Measurements from ENCODE around the gene ATAD3C. TPM values are rescaled to one million over a fixed set of nuclear protein-coding genes. Genes with fewer than 3 reads are reported as not detected.
"Not testable (repeated sequence)": the region's sequence is repeated elsewhere in the genome, so short reads cannot be mapped to it uniquely, and the experiment has no call there.

Gene ATAD3C
- polyA plus RNA-seq, 2 of the 4 experiments (the other 2 are of a cell fraction): not detected

GRCh38 chr1:1511533-1512285 lies 62.2 kb downstream of the ATAD3C start, which contains the start of gene ATAD3A:
TSS of gene ATAD3A (plus strand) at chr1:1512162. CDS start at chr1:1512269, 107 bp downstream.
- peak; percentile 92 to 95 for ATAC-seq
- ChIA-PET CTCF (interaction anchor here (0.7 kb wide), 1 partner anchor 71 kb away, joined by 3 read pairs; no protein-coding TSS in a partner anchor), POLR2A (no interaction called here)
- 0% methylated on average over 12 of the region's 99 CpGs for WGBS (ENCODE audit: missing lambda C conversion rate)
- Histone ChIP-seq H3K9me3 (no peaks in the 10 kb centered on the region), H3K4me3 (peak within 1 kb of the TSS; percentile 98), H3K27ac (peak within 1 kb of the TSS; percentile 97 to 99), H3K4me1 (0 out of 3 replicates have a peak, but pooled peaks cover 5% of the 10 kb centered on the region), H3K4me2 (peak within 1 kb of the TSS; percentile 93)
- peak; percentile 81 to 97 for DNase-seq (ENCODE audit: low read depth in 1 of 2, low spot score in 1 of 2)
- FAIRE-seq: no peak
- TF ChIP-seq MAX (IDR thresholded peaks at IDR 0.05) (peak; percentile 92), RFX5 (IDR thresholded peaks at IDR 0.05) (0 out of 2 replicates have a peak, but pooled peaks have one; percentile 62), ELK1 (IDR thresholded peaks at IDR 0.05; ENCODE audit: low read depth, low read length) (no peak), CHD2 (IDR thresholded peaks at IDR 0.05; ENCODE audit: low read length, partially characterized antibody) (peak; percentile 90), JUN (IDR thresholded peaks at IDR 0.05) (peak in 1 of 2 experiments; percentile 65; a peak in 2 of 5 replicates), POLR2AphosphoS2 (conservative IDR thresholded peaks at IDR 0.05; ENCODE audit: low read length) (no peak), BCL3 (IDR thresholded peaks at IDR 0.05) (peak; percentile 75; the same call in 2 of the 3 replicates), EHF (CRISPR knock-in tag; IDR thresholded peaks at IDR 0.05) (no peak), POLR2A (IDR thresholded peaks at IDR 0.05; ENCODE audit: low read length) (peak; percentile 51), PHF8 (IDR thresholded peaks at IDR 0.05; ENCODE audit: borderline replicate concordance, low read depth) (peak; percentile 73), MYC (IDR thresholded peaks at IDR 0.05; ENCODE audit: borderline replicate concordance, low read length) (peak; percentile 20; the same call in 1 of the 2 replicates), PBX3 (IDR thresholded peaks at IDR 0.05) (0 out of 2 replicates have a peak, but pooled peaks have one; percentile 66)
- TF ChIP-seq, protein P1, sequence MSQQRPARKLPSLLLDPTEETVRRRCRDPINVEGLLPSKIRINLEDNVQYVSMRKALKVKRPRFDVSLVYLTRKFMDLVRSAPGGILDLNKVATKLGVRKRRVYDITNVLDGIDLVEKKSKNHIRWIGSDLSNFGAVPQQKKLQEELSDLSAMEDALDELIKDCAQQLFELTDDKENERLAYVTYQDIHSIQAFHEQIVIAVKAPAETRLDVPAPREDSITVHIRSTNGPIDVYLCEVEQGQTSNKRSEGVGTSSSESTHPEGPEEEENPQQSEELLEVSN (IDR thresholded peaks at IDR 0.05; ENCODE audit: borderline replicate concordance, low read depth): peak; percentile 67
- TF ChIP-seq, protein P2, sequence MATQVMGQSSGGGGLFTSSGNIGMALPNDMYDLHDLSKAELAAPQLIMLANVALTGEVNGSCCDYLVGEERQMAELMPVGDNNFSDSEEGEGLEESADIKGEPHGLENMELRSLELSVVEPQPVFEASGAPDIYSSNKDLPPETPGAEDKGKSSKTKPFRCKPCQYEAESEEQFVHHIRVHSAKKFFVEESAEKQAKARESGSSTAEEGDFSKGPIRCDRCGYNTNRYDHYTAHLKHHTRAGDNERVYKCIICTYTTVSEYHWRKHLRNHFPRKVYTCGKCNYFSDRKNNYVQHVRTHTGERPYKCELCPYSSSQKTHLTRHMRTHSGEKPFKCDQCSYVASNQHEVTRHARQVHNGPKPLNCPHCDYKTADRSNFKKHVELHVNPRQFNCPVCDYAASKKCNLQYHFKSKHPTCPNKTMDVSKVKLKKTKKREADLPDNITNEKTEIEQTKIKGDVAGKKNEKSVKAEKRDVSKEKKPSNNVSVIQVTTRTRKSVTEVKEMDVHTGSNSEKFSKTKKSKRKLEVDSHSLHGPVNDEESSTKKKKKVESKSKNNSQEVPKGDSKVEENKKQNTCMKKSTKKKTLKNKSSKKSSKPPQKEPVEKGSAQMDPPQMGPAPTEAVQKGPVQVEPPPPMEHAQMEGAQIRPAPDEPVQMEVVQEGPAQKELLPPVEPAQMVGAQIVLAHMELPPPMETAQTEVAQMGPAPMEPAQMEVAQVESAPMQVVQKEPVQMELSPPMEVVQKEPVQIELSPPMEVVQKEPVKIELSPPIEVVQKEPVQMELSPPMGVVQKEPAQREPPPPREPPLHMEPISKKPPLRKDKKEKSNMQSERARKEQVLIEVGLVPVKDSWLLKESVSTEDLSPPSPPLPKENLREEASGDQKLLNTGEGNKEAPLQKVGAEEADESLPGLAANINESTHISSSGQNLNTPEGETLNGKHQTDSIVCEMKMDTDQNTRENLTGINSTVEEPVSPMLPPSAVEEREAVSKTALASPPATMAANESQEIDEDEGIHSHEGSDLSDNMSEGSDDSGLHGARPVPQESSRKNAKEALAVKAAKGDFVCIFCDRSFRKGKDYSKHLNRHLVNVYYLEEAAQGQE (IDR thresholded peaks at IDR 0.05): peak; percentile 94

DNA sequence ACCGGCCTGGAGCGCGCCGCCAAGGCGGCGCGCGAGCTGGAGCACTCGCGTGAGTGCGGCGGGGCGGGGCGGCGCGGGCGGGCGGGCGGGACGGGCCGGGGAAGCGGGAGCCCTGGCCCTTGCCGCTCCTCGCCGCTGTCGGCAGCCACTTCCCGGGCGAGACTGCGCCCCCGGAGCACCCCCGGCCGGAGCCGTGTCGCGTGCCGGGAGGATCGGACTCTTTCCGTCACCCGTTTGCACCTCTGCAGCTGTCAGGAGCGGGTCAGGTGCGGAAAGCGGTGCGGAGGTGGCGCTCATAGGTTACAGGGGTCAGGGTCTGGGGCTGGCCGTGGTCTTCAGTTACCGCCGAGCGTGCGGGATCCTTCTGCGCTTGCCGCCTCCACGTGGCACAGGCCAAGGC lies 62.9 kb downstream of the ATAD3C start:
- H3K9me3 ChIP-seq; FAIRE-seq; POLR2A ChIA-PET; CTCF ChIA-PET; DNase-seq (ENCODE audit: low read depth in 1 of 2, low spot score in 1 of 2); H3K4me1 ChIP-seq: not testable (repeated sequence)
- ATAC-seq: peak; percentile 8 to 17; a peak in 3 of 6 replicates
- peak overlapping the region; percentile 97 to 99 for H3K27ac ChIP-seq
- no CpG with 5 or more reads among the region's 52 CpGs for whole genome bisulfite sequencing (ENCODE audit: missing lambda C conversion rate)
- peak overlapping the region; percentile 65; the same call in 2 of the 3 replicates for H3K4me2 ChIP-seq
- H3K4me3 ChIP-seq: peak overlapping the region; percentile 98

DNA sequence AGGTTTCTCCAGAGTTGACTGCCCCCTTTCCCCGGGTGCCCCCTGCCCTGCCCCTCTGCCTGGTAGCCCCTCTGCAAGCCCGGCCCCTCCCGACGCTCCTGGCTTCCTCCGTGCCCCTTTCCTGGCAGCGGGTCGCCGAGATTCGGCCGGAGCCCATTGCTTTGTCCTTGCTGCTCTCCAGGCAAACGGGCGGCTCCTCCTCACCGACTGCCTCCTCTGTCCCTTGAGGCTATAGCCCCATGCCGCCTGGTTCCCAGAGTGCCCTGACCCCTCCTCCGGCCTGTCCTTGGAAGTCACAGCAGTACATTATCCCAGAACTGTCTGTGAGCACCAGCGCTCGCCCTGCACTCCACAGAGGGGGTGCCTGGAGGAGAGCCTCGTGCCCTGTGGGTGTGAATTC lies 64.2 kb downstream of the ATAD3C start:
- CTCF ChIA-PET; H3K27ac ChIP-seq; POLR2A ChIA-PET; H3K4me1 ChIP-seq; DNase-seq (ENCODE audit: low read depth in 1 of 2, low spot score in 1 of 2); ATAC-seq; H3K9me3 ChIP-seq; H3K4me3 ChIP-seq; FAIRE-seq: not testable (repeated sequence)
- peak overlapping the region; percentile 36; the same call in 1 of the 3 replicates for H3K4me2 ChIP-seq
- WGBS (ENCODE audit: missing lambda C conversion rate): 70% methylated on average over 4 of the region's 18 CpGs

DNA sequence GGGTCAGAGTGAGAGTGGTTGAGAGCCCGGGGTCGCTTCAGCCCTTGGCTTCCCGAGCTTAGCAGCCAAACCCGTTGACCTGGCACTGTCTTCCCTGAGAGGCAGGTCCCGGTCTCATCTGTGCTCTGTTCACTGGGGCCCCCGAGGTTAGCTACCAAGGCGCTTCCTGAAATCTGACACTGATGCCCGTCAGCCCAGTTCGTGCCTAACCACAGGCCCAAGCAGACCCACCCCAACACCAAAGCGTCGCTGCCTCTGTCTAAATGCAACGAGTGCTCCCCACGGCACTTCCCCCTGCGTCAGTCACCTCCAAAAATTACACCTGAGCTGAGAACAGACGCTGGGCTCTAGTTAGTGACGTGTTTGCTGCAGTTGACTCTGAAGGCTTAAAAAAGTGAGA lies 64.9 kb downstream of the ATAD3C start:
- H3K9me3 ChIP-seq; FAIRE-seq; ATAC-seq; H3K4me1 ChIP-seq; DNase-seq (ENCODE audit: low read depth in 1 of 2, low spot score in 1 of 2); H3K4me3 ChIP-seq; H3K4me2 ChIP-seq; H3K27ac ChIP-seq; POLR2A ChIA-PET: not testable (repeated sequence)
- CTCF ChIA-PET: interaction anchor here (1.3 kb wide), 1 partner anchor 73 kb away, joined by 6 read pairs; no protein-coding TSS in a partner anchor
- WGBS (ENCODE audit: missing lambda C conversion rate): 94% methylated on average over 7 of the region's 16 CpGs

DNA sequence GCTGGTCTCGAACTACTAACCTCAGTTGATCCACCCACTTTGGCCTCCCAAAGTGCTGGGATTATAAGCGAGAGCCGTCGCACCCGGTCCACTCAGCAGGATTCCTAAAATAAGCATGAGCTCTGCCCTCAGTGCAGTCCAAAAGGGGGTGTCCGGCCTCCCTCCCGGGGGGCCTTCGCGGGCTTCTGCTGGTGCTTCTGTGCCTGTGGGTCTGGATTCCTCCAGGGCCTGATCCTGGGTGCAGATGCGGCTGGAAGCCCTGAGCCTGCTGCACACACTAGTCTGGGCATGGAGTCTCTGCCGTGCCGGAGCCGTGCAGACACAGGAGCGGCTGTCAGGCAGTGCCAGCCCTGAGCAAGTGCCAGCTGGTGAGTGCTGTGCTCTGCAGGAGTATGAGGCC lies 67.4 kb downstream of the ATAD3C start:
- POLR2A ChIA-PET; H3K4me1 ChIP-seq; H3K27ac ChIP-seq; ATAC-seq; H3K9me3 ChIP-seq; DNase-seq (ENCODE audit: low read depth in 1 of 2, low spot score in 1 of 2); H3K4me2 ChIP-seq; H3K4me3 ChIP-seq; FAIRE-seq: not testable (repeated sequence)
- CTCF ChIA-PET: interaction anchor here (1.2 kb wide), 1 partner anchor 9 kb away, joined by 3 read pairs; no protein-coding TSS in a partner anchor
- 95% methylated on average over 5 of the region's 14 CpGs for WGBS (ENCODE audit: missing lambda C conversion rate)

Data from A549 (cell line).